ENCODE measurements around the gene SCAPER. TPM values are rescaled to one million over a fixed set of nuclear protein-coding genes. Genes with fewer than 3 reads are reported as not detected.
A peak's percentile ranks its signal among the peaks of the same experiment; 100 is the strongest.

The SCAPER gene
- total RNA-seq, 3 donors from 2014 or later, result 15.8 to 33.1 (median 33.0) TPM

GRCh38 chr15:76338486-76339304 lies 566.4 kb downstream of the SCAPER start:
- ATAC-seq (no peak), DNase-seq (peak in 1 of 3 donors; percentile 12)
- intact Hi-C loops (cut with DNase I, micrococcal nuclease), result loop anchor here in 1 of 2 donors (10.0 kb wide), 1 partner anchor 154 kb away; no protein-coding TSS in a partner anchor
- TF ChIP-seq CTCF (IDR thresholded peaks at IDR 0.05), result no peak
- Histone ChIP-seq H3K9me3 (no peaks in the 10 kb centered on the region), H3K4me3 (no peak overlapping the region), H3K36me3 (ENCODE audit: low read depth) (no peaks in the 10 kb centered on the region), H3K4me1 (ENCODE audit: low read depth) (peaks cover 55% of the 10 kb centered on the region)

- ATAC-seq (no peak), DNase-seq (peak; percentile 28 to 62 (median 46))
- intact Hi-C loops (cut with DNase I, micrococcal nuclease), result loop anchor here in 1 of 2 donors (10.0 kb wide), 1 partner anchor 153 kb away; no protein-coding TSS in a partner anchor
- Histone ChIP-seq H3K4me1 (ENCODE audit: low read depth) (peaks cover 53% of the 10 kb centered on the region), H3K4me3 (no peak overlapping the region), H3K9me3 (no peaks in the 10 kb centered on the region), H3K36me3 (ENCODE audit: low read depth) (no peaks in the 10 kb centered on the region)
- no peak for TF ChIP-seq CTCF (IDR thresholded peaks at IDR 0.05)
Measured at GRCh38 chr15:76337696-76338485, 567.2 kb downstream of the SCAPER start.

GRCh38 chr15:76337059-76337695 lies 568.0 kb downstream of the SCAPER start:
- intact Hi-C loops (cut with DNase I, micrococcal nuclease), result loop anchor here in 1 of 2 donors (10.0 kb wide), 1 partner anchor 152 kb away; no protein-coding TSS in a partner anchor
- DNase-seq (peak in 2 of 3 donors; percentile 30 to 39), ATAC-seq (no peak)
- Histone ChIP-seq H3K36me3 (ENCODE audit: low read depth) (no peaks in the 10 kb centered on the region), H3K4me1 (ENCODE audit: low read depth) (peaks cover 46% of the 10 kb centered on the region), H3K4me3 (no peak overlapping the region), H3K9me3 (no peaks in the 10 kb centered on the region)
- TF ChIP-seq CTCF (IDR thresholded peaks at IDR 0.05), result no peak

- intact Hi-C loops (cut with DNase I, micrococcal nuclease), result loop anchor here in 1 of 2 donors (10.0 kb wide), 1 partner anchor 152 kb away; no protein-coding TSS in a partner anchor
- Histone ChIP-seq H3K9me3 (no peaks in the 10 kb centered on the region), H3K4me3 (no peak within 1 kb of the TSS), H3K4me1 (ENCODE audit: low read depth) (peaks cover 38% of the 10 kb centered on the region), H3K36me3 (ENCODE audit: low read depth) (no peaks in the 10 kb centered on the region)
- ATAC-seq (peak; percentile 41), DNase-seq (peak; percentile 73 to 87 (median 79))
- TF ChIP-seq CTCF (IDR thresholded peaks at IDR 0.05), result no peak
Measured at GRCh38 chr15:76336254-76337058, 568.7 kb downstream of the SCAPER start, which contains the start of gene ISL2. ISL2 (plus strand) TSS chr15:76336773; CDS start chr15:76336884, 111 bp downstream.
